HL-60 (cell line): ENCODE measurements around the gene BBS10.

ENCODE experiments used
- DNase-seq, 2 experiments: peaks; one replicate each; pipeline ENCODE4 v3.0.0-alpha.2; 2010 to 2020; ENCODE audit warnings: low read depth in 1 of 2, low spot score in 1 of 2
- H3K27ac ChIP-seq: fragments of 250-450 bp; sonication (Bioruptor Pico); replicated peaks from 2 replicates; pipeline ENCODE4 v1.5.1; 2020; ENCODE audit warnings: mild to moderate bottlenecking, moderate library complexity
- H3K27me3 ChIP-seq: fragments of 250-450 bp; sonication (Bioruptor Pico); 2 replicates; pipeline ENCODE4 v1.5.1; 2021; ENCODE audit warnings: mild to moderate bottlenecking, moderate library complexity; ENCODE audit not compliant: insufficient read depth, poor library complexity, severe bottlenecking
- H3K4me3 ChIP-seq: replicated peaks from 2 replicates; pipeline ENCODE4 v1.5.1; 2011; ENCODE audit warnings: mild to moderate bottlenecking, control low read depth, low read length; ENCODE audit not compliant: insufficient read depth
- GABPA ChIP-seq: IDR thresholded peaks from 2 replicates; pipeline ENCODE4 v1.6.1; 2012; ENCODE audit warnings: low read depth
- POLR2AphosphoS5 ChIP-seq: IDR thresholded peaks from 2 replicates; pipeline ENCODE4 v1.6.1; 2012; ENCODE audit warnings: low read depth
- SPI1 ChIP-seq: IDR thresholded peaks from 2 replicates; pipeline ENCODE4 v1.6.1; 2012; ENCODE audit warnings: low read depth, mild to moderate bottlenecking, borderline replicate concordance
- long read RNA-seq: library from polyadenylated mRNA; unstranded; transcript quantifications from one replicate; pipeline ENCODE4 v2.0.0, GENCODE V29; 2020
- TF ChIP-seq, protein P1 (sequence below): IDR thresholded peaks from 2 replicates; pipeline ENCODE4 v1.6.1; 2012; ENCODE audit warnings: low read depth; ENCODE audit not compliant: insufficient replicate concordance
- TF ChIP-seq, protein P2 (sequence below): IDR thresholded peaks from one replicate; pipeline ENCODE4 v1.5.1; 2011; ENCODE audit warnings: low read length, control low read depth, inconsistent platforms; ENCODE audit not compliant: insufficient read depth

BBS10 gene
- long read RNA-seq, transcript BBS10-201 (2 exons, 3,595 nt), result major isoform, 39 of 55 reads
- long read RNA-seq, partial matches to known transcripts, result 0 of 55 reads
- long read RNA-seq, other reads (novel, unspliced or antisense), result 16 of 55 reads

DNA sequence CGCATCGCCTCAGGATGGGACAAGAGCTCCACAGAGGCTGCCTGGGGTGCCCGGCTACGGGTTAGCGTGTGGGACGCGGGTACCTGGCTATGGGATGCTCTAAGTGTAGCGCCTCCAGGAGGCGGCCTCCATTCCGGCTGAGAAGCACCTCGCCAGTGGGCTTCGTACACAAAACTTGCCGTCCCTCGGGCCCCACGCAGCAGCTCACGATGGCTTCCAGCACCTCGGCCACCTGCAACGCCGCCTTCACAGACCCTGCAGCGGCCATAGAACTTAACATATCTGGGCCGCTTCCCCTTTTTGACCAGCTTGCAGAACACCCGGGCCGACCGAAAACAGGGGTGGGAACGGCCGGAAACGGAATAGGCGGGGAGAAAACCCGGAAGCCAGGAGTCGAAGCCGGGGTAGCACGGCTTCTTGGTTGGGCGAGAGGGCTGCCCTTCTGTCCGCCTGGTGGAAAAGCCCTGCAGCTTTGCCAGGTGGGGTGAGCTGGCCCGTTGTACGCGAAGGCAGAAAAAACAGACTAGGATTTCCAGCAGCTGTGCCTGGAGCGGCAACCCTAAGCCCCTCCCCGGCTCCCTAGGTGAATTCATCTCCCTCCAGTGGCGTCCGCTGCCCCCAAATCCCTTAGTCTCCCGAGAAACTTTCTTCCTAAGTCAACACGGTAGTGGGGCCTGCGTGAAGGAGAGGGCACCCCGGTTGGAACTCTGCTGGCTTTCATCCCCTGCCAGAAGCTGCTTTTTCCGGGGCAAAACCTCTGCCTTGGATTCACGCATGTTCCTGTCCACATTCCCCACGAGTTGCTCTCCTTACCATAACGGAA lies at the start of gene BBS10:
TSS of gene BBS10 (minus strand) at position 337 of the 823 bp plus-strand sequence. CDS start at position 280, 57 bp downstream.
- H3K27me3 ChIP-seq, result no peaks in the 10 kb centered on the region
- TF ChIP-seq, protein P1, sequence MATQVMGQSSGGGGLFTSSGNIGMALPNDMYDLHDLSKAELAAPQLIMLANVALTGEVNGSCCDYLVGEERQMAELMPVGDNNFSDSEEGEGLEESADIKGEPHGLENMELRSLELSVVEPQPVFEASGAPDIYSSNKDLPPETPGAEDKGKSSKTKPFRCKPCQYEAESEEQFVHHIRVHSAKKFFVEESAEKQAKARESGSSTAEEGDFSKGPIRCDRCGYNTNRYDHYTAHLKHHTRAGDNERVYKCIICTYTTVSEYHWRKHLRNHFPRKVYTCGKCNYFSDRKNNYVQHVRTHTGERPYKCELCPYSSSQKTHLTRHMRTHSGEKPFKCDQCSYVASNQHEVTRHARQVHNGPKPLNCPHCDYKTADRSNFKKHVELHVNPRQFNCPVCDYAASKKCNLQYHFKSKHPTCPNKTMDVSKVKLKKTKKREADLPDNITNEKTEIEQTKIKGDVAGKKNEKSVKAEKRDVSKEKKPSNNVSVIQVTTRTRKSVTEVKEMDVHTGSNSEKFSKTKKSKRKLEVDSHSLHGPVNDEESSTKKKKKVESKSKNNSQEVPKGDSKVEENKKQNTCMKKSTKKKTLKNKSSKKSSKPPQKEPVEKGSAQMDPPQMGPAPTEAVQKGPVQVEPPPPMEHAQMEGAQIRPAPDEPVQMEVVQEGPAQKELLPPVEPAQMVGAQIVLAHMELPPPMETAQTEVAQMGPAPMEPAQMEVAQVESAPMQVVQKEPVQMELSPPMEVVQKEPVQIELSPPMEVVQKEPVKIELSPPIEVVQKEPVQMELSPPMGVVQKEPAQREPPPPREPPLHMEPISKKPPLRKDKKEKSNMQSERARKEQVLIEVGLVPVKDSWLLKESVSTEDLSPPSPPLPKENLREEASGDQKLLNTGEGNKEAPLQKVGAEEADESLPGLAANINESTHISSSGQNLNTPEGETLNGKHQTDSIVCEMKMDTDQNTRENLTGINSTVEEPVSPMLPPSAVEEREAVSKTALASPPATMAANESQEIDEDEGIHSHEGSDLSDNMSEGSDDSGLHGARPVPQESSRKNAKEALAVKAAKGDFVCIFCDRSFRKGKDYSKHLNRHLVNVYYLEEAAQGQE, result peak; percentile 75
- TF ChIP-seq SPI1 (peak; percentile 98), POLR2AphosphoS5 (peak; percentile 93), GABPA (peak; percentile 97)
- TF ChIP-seq, protein P2, sequence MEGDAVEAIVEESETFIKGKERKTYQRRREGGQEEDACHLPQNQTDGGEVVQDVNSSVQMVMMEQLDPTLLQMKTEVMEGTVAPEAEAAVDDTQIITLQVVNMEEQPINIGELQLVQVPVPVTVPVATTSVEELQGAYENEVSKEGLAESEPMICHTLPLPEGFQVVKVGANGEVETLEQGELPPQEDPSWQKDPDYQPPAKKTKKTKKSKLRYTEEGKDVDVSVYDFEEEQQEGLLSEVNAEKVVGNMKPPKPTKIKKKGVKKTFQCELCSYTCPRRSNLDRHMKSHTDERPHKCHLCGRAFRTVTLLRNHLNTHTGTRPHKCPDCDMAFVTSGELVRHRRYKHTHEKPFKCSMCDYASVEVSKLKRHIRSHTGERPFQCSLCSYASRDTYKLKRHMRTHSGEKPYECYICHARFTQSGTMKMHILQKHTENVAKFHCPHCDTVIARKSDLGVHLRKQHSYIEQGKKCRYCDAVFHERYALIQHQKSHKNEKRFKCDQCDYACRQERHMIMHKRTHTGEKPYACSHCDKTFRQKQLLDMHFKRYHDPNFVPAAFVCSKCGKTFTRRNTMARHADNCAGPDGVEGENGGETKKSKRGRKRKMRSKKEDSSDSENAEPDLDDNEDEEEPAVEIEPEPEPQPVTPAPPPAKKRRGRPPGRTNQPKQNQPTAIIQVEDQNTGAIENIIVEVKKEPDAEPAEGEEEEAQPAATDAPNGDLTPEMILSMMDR, result no peak
- H3K4me3 ChIP-seq, result peak within 1 kb of the TSS; percentile 86
- DNase-seq, result peak; percentile 63 to 97
- H3K27ac ChIP-seq, result peak within 1 kb of the TSS; percentile 87

- H3K27ac ChIP-seq, result no peak overlapping the region
- no peak overlapping the region for H3K4me3 ChIP-seq
- H3K27me3 ChIP-seq, result no peaks in the 10 kb centered on the region
- DNase-seq, result no peak
- TF ChIP-seq SPI1 (no peak), POLR2AphosphoS5 (no peak), GABPA (no peak)
- TF ChIP-seq, protein P2, result no peak
- TF ChIP-seq, protein P1, result no peak
Observed at GRCh38 chr12:76391461-76391860, 43.2 kb upstream of the BBS10 start.

GRCh38 chr12:76387614-76388013 lies 39.4 kb upstream of the BBS10 start:
- DNase-seq, result no peak
- no peak overlapping the region for H3K27ac ChIP-seq
- TF ChIP-seq, protein P1, result no peak
- TF ChIP-seq GABPA (no peak), POLR2AphosphoS5 (no peak), SPI1 (no peak)
- TF ChIP-seq, protein P2, result no peak
- H3K4me3 ChIP-seq, result no peak overlapping the region
- H3K27me3 ChIP-seq, result no peaks in the 10 kb centered on the region
